Measurements from ENCODE around the gene SH3TC2.

The SH3TC2 gene

GRCh38 chr5:148966938-148967337 lies 95.9 kb downstream of the SH3TC2 start:
- no peak for DNase-seq

GRCh38 chr5:148966348-148966747 lies 96.5 kb downstream of the SH3TC2 start:
- no peak for DNase-seq

- no peak for DNase-seq
Observed at GRCh38 chr5:148965511-148966265, 97.2 kb downstream of the SH3TC2 start.

GRCh38 chr5:148963664-148964063 lies 99.2 kb downstream of the SH3TC2 start:
- DNase-seq = no peak

- no peak for DNase-seq
Observed at GRCh38 chr5:148962761-148963324, 100.0 kb downstream of the SH3TC2 start.

- no peak for DNase-seq
Observed at GRCh38 chr5:148962200-148962550, 100.7 kb downstream of the SH3TC2 start.

- DNase-seq = no peak
Observed at GRCh38 chr5:148961261-148962199, 101.3 kb downstream of the SH3TC2 start.

GRCh38 chr5:148960070-148960769 lies 102.6 kb downstream of the SH3TC2 start:
- DNase-seq = no peak

GRCh38 chr5:148957591-148958202 lies 105.2 kb downstream of the SH3TC2 start:
- DNase-seq = no peak

- DNase-seq = no peak
Observed at GRCh38 chr5:148956477-148957385, 106.1 kb downstream of the SH3TC2 start.
